ENCODE results near the gene ERGIC1.

DNA sequence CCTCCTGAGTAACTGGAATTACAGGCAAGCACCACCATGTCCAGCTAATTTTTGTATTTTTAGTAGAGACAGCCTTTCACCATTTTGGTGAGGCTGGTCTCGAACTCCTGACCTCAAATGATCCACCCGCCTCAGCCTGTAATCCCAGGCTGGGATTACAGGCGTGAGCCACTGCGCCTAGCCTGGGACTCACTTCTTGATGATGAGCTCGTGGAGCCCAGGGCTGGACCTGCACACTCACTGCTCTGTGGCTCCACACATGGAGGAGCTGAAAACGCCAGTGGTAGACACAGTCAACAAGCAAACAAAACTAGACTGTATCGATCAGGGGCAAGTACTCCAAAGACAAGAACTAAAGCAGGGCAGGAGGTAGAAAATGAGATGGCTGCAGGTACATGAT, 65.4 kb downstream of the ERGIC1 start:
- TF ChIP-seq, protein P1, sequence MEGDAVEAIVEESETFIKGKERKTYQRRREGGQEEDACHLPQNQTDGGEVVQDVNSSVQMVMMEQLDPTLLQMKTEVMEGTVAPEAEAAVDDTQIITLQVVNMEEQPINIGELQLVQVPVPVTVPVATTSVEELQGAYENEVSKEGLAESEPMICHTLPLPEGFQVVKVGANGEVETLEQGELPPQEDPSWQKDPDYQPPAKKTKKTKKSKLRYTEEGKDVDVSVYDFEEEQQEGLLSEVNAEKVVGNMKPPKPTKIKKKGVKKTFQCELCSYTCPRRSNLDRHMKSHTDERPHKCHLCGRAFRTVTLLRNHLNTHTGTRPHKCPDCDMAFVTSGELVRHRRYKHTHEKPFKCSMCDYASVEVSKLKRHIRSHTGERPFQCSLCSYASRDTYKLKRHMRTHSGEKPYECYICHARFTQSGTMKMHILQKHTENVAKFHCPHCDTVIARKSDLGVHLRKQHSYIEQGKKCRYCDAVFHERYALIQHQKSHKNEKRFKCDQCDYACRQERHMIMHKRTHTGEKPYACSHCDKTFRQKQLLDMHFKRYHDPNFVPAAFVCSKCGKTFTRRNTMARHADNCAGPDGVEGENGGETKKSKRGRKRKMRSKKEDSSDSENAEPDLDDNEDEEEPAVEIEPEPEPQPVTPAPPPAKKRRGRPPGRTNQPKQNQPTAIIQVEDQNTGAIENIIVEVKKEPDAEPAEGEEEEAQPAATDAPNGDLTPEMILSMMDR (IDR thresholded peaks at IDR 0.05; ENCODE audit: low read length) = no peak
- TF ChIP-seq EZH2 (optimal IDR thresholded peaks at IDR 0.05; ENCODE audit: low read depth, low read length) = no peak
